H1 (cell line): ENCODE results near the gene PITPNM1. TPM values are rescaled to one million over a fixed set of nuclear protein-coding genes. Genes with fewer than 3 reads are reported as not detected.

Source experiments
- CTCF ChIA-PET: fragments of 300-600 bp; sonication (Branson Sonifier 250); formaldehyde crosslinking; loops from one replicate; lab custom pipeline; 2021; ENCODE audit not compliant: partially characterized antibody; lab: Charles Lee
- POLR2A ChIA-PET: fragments of 300-600 bp; sonication (Branson Sonifier 250); formaldehyde crosslinking; loops from one replicate; lab custom pipeline; 2021; ENCODE audit warnings: inconsistent platforms; ENCODE audit not compliant: partially characterized antibody; lab: Charles Lee
- DNase-seq, 2 experiments: peaks; one replicate each; pipeline versions ENCODE4 v3.0.0 to v3.0.0-alpha.2; 2010 to 2022; ENCODE audit warnings: low spot score in 2 of 2, low read depth in 1 of 2, mixed read lengths in 1 of 2
- FAIRE-seq: peaks from 2 replicates; lab custom pipeline; 2011; peaks lifted over from hg19 to GRCh38; lab: Jason Lieb, UNC
- H2AFZ ChIP-seq: 2 replicates; pipeline ENCODE4 v1.8.1; 2012; ENCODE audit warnings: low read length, inconsistent platforms
- H2AK5ac ChIP-seq: 2 replicates; pipeline ENCODE4 v1.6.1; 2013; ENCODE audit warnings: low read depth, low read length
- H2BK120ac ChIP-seq: replicated peaks from 2 replicates; pipeline ENCODE3; 2013; ENCODE audit warnings: low read depth, low read length, inconsistent platforms
- H2BK12ac ChIP-seq: 2 replicates; pipeline ENCODE4 v1.6.1; 2013; ENCODE audit warnings: low read depth, low read length
- H2BK15ac ChIP-seq: 2 replicates; pipeline ENCODE4 v1.6.1; 2013; ENCODE audit warnings: low read length
- H2BK20ac ChIP-seq: 2 replicates; pipeline ENCODE4 v1.6.1; 2013; ENCODE audit warnings: low read length
- H2BK5ac ChIP-seq: 2 replicates; pipeline ENCODE4 v1.6.1; 2013; ENCODE audit warnings: low read depth, low read length
- H3K14ac ChIP-seq: 2 replicates; pipeline ENCODE4 v1.6.1; 2013; ENCODE audit warnings: inconsistent platforms; ENCODE audit not compliant: insufficient read length
- H3K18ac ChIP-seq: 2 replicates; pipeline ENCODE4 v1.6.1; 2013; ENCODE audit warnings: low read length; ENCODE audit errors: extremely low read depth
- H3K23ac ChIP-seq: 2 replicates; pipeline ENCODE4 v1.6.1; 2013; ENCODE audit warnings: inconsistent platforms; ENCODE audit not compliant: insufficient read length
- H3K23me2 ChIP-seq: 2 replicates; pipeline ENCODE4 v1.6.1; 2013; ENCODE audit warnings: low read depth, low read length
- H3K27ac ChIP-seq: 2 replicates; pipeline ENCODE4 v1.6.1; 2011; ENCODE audit warnings: low read depth, low read length, inconsistent platforms
- H3K27me3 ChIP-seq, 4 experiments: replicated peaks in 1 of 4; 1 replicate in 1 of 4; 2 replicates in 3 of 4; pipeline versions ENCODE4 v1.6.1 to v1.8.1; 2011 to 2013; ENCODE audit warnings: low read length in 3 of 4, mild to moderate bottlenecking in 3 of 4, inconsistent platforms in 2 of 4, mixed read lengths in 2 of 4, moderate library complexity in 1 of 4; ENCODE audit not compliant: control insufficient read depth in 3 of 4, insufficient read depth in 3 of 4; ENCODE audit errors: extremely low read depth in 1 of 4
- H3K36me3 ChIP-seq, 4 experiments: 2 replicates each; pipeline versions ENCODE4 v1.6.1 to v1.8.1; 2011 to 2013; ENCODE audit warnings: mild to moderate bottlenecking in 4 of 4, low read length in 3 of 4, moderate library complexity in 2 of 4, control low read depth in 1 of 4, inconsistent platforms in 1 of 4; ENCODE audit not compliant: insufficient read depth in 4 of 4, control insufficient read depth in 2 of 4
- H3K4ac ChIP-seq: replicated peaks from 2 replicates; pipeline ENCODE3; 2013; ENCODE audit warnings: low read length, low read depth, mixed read lengths, inconsistent platforms; ENCODE audit not compliant: insufficient read length
- H3K4me1 ChIP-seq, 4 experiments: replicated peaks in 1 of 4; 1 replicate in 1 of 4; 2 replicates in 3 of 4; pipeline versions ENCODE4 v1.6.1 to v1.8.1; 2011 to 2013; ENCODE audit warnings: low read length in 3 of 4, inconsistent platforms in 2 of 4, mixed read lengths in 1 of 4; ENCODE audit not compliant: insufficient read depth in 4 of 4, control insufficient read depth in 3 of 4
- H3K4me2 ChIP-seq, 2 experiments: 2 replicates each; pipeline versions ENCODE4 v1.6.1 to v1.8.1; 2011 to 2013; ENCODE audit warnings: low read depth in 2 of 2, low read length in 2 of 2, control low read depth in 1 of 2, inconsistent platforms in 1 of 2, mild to moderate bottlenecking in 1 of 2; ENCODE audit not compliant: insufficient read depth in 1 of 2
- H3K4me3 ChIP-seq, 4 experiments: fragments of 200-600, 300-600 bp in 1 of 4; sonication (generic), shearing (Covaris generic), sonication (Bioruptor Twin) in 1 of 4; 2 replicates each; pipeline versions ENCODE4 v1.5.1 to v1.8.1; 2011 to 2016; ENCODE audit warnings: low read length in 4 of 4, low read depth in 3 of 4, control low read depth in 2 of 4, inconsistent platforms in 2 of 4, mild to moderate bottlenecking in 2 of 4, mixed read lengths in 1 of 4, moderate library complexity in 1 of 4; ENCODE audit not compliant: insufficient read depth in 2 of 4; ENCODE audit errors: extremely low read depth in 1 of 4
- H3K56ac ChIP-seq: replicated peaks from 2 replicates; pipeline ENCODE3; 2013; ENCODE audit warnings: low read depth, mild to moderate bottlenecking, mixed read lengths, low read length, inconsistent platforms; ENCODE audit not compliant: insufficient read length
- H3K79me1 ChIP-seq: 2 replicates; pipeline ENCODE4 v1.6.1; 2013; ENCODE audit warnings: low read depth, low read length, control low read depth
- H3K79me2 ChIP-seq, 2 experiments: 2 replicates each; pipeline versions ENCODE4 v1.6.1 to v1.8.1; 2012 to 2013; ENCODE audit warnings: low read length in 2 of 2, mild to moderate bottlenecking in 2 of 2, inconsistent platforms in 1 of 2; ENCODE audit not compliant: insufficient read depth in 2 of 2, control insufficient read depth in 1 of 2
- H3K9ac ChIP-seq, 4 experiments: replicated peaks in 1 of 4; 1 replicate in 1 of 4; 2 replicates in 3 of 4; pipeline versions ENCODE4 v1.6.1 to v1.8.1; 2011 to 2013; ENCODE audit warnings: low read depth in 3 of 4, low read length in 3 of 4, control low read depth in 2 of 4, mild to moderate bottlenecking in 2 of 4, moderate library complexity in 2 of 4, inconsistent platforms in 1 of 4; ENCODE audit errors: extremely low read depth in 1 of 4
- H3K9me3 ChIP-seq, 2 experiments: 2 replicates each; pipeline versions ENCODE4 v1.6.1 to v1.8.1; 2012 to 2013; ENCODE audit warnings: mild to moderate bottlenecking in 2 of 2, moderate library complexity in 2 of 2, control low read depth in 1 of 2, inconsistent platforms in 1 of 2, low read depth in 1 of 2, low read length in 1 of 2, mixed read lengths in 1 of 2; ENCODE audit not compliant: insufficient read depth in 2 of 2
- H4K20me1 ChIP-seq, 2 experiments: replicated peaks in 1 of 2; 2 replicates each; pipeline versions ENCODE3 to v1.8.1; 2011 to 2013; ENCODE audit warnings: inconsistent platforms in 2 of 2, low read length in 2 of 2, mild to moderate bottlenecking in 1 of 2; ENCODE audit not compliant: insufficient read depth in 2 of 2, control insufficient read depth in 1 of 2
- H4K5ac ChIP-seq: 2 replicates; pipeline ENCODE4 v1.6.1; 2013; ENCODE audit warnings: low read length, low read depth, mixed read lengths, inconsistent platforms; ENCODE audit not compliant: insufficient read length
- H4K8ac ChIP-seq: 2 replicates; pipeline ENCODE4 v1.8.0; 2013; ENCODE audit warnings: mild to moderate bottlenecking, moderate library complexity, low read length, inconsistent platforms; ENCODE audit not compliant: insufficient read depth; ENCODE audit errors: extremely low read depth
- H4K91ac ChIP-seq: replicated peaks from 2 replicates; pipeline ENCODE3; 2013; ENCODE audit warnings: low read length, mixed read lengths, inconsistent platforms; ENCODE audit not compliant: insufficient read length
- ASH2L ChIP-seq: fragments of 200-600, 300-600 bp; sonication (generic); IDR thresholded peaks from one replicate; pipeline ENCODE4 v1.7.1; 2017; ENCODE audit warnings: low read length
- BACH1 ChIP-seq: IDR thresholded peaks from 2 replicates; pipeline ENCODE4 v1.6.1; 2012; ENCODE audit warnings: low read length, improper control_type of control experiment
- CBX8 ChIP-seq: fragments of 300-800, 300-1000 bp; sonication (generic); IDR thresholded peaks from 2 replicates; pipeline ENCODE4 v1.7.1; 2016; ENCODE audit warnings: low read depth, low read length, borderline replicate concordance
- CHD2 ChIP-seq: IDR thresholded peaks from 2 replicates; pipeline ENCODE4 v1.6.1; 2012; ENCODE audit warnings: low read length, improper control_type of control experiment
- CTBP2 ChIP-seq: IDR thresholded peaks from 2 replicates; pipeline ENCODE4 v1.7.0; 2011; ENCODE audit warnings: borderline replicate concordance, mild to moderate bottlenecking, moderate library complexity, mixed read lengths, low read length; ENCODE audit not compliant: insufficient read depth, insufficient read length
- GABPA ChIP-seq: IDR thresholded peaks from 2 replicates; pipeline ENCODE4 v1.6.1; 2011; ENCODE audit warnings: mild to moderate bottlenecking, low read length, moderate library complexity, borderline replicate concordance; ENCODE audit not compliant: insufficient read depth
- GTF2F1 ChIP-seq: IDR thresholded peaks from 2 replicates; pipeline ENCODE4 v1.6.1; 2012; ENCODE audit warnings: low read depth, low read length, improper control_type of control experiment, borderline replicate concordance
- KDM4A ChIP-seq: IDR thresholded peaks from one replicate; pipeline ENCODE4 v1.7.1; 2012; ENCODE audit warnings: low read depth, mild to moderate bottlenecking, moderate library complexity, low read length, inconsistent platforms; ENCODE audit not compliant: severe bottlenecking
- RFX5 ChIP-seq: IDR thresholded peaks from 2 replicates; pipeline ENCODE4 v1.6.1; 2011; ENCODE audit warnings: low read depth, low read length, improper control_type of control experiment, borderline replicate concordance
- ZNF274 ChIP-seq: IDR thresholded peaks from 2 replicates; pipeline ENCODE4 v1.7.0; 2012; ENCODE audit warnings: low read length, borderline replicate concordance; ENCODE audit errors: extremely low read depth
- WGBS, 2 experiments: shearing (Covaris generic) in 1 of 2; methylation state at CpG; one replicate each; pipeline versions ENCODE4 v1.1.6 to v1.1.7; 2013 to 2015; ENCODE audit warnings: low lambda C conversion rate in 2 of 2, mixed read lengths in 2 of 2, inconsistent platforms in 1 of 2, low coverage in 1 of 2, missing lambda C conversion rate in 1 of 2; ENCODE audit not compliant: insufficient replicate concordance in 2 of 2, insufficient coverage in 1 of 2, insufficient read length in 1 of 2; ENCODE audit errors: extremely low coverage in 1 of 2, missing lambda C conversion rate in 1 of 2; 5-methylcytosine and 5-hydroxymethylcytosine counted together
- polyA plus RNA-seq, 7 experiments: library from polyadenylated mRNA; depleted of rRNA in 3 of 7; stranded (reverse) in 5 of 7; unstranded in 2 of 7; fragments of >200 nt in 5 of 7; fragments of 200-250 nt in 2 of 7; gene quantifications; 1 replicate in 5 of 7; 2 replicates in 1 of 7; 4 replicates in 1 of 7; pipeline versions ENCODE4 v1.2.1 to v1.2.3, GENCODE V29; 2011 to 2013; ENCODE audit warnings: missing spikeins in 2 of 7, mixed read lengths in 2 of 7
- total RNA-seq: library from RNA; stranded (reverse); fragmentation: NEBNext Ultra II Directional; extraction: Animal tissue kit (Norgen Biotek cat#: 25700); gene quantifications from 2 replicates; pipeline ENCODE4 v1.2.1, GENCODE V29; 2021
- TF ChIP-seq, protein P1 (sequence below): IDR thresholded peaks from 2 replicates; pipeline ENCODE4 v1.6.1; 2011; ENCODE audit warnings: low read depth, mild to moderate bottlenecking, low read length; ENCODE audit not compliant: insufficient read depth

Gene PITPNM1
- total and polyA plus RNA-seq, 2 of the 8 experiments (the other 6 are each of a cell fraction or from before 2014, with no cell fraction given) = 27.2 to 52.7 TPM

DNA sequence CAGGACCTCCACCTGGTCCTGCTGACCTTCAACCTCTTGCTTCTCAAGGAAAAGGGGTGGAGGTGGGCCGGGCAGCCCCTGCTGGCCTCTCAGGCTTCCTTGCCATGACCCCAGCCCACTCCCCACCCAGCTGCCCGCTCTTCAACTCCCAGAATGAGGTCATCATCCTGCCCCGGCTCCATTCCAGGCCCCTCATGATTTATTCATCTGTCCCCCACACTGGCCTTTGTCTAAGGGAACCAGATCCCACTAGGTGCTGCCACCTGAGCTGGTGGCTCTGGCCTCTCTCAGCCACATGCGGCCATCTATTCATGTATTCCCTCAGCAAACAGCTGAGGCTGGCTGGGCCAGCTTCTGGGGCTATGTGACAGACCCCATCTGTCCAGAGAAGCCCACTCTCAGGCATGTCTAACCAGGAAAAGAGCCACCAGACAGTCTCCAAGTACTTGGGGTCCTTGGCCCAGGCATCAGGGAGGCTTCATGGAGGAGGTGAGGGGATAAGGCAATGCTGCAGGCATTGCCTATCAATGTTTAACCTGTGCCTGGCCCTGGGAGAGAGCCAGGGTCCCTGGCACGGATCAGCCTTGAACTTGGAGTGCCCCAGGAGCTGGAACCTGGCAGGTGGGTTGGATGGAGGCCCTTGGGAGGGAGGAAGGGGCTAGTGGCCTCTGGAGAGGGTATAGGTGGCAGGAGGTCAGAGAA lies 20.3 kb upstream of the PITPNM1 start:
- Histone ChIP-seq H3K36me3 (no peaks in the 10 kb centered on the region), H3K27me3 (no peaks in the 10 kb centered on the region), H2BK12ac (no peak overlapping the region), H3K9ac (no peak overlapping the region), H2BK120ac (no peak overlapping the region), H3K4me2 (no peak overlapping the region), H3K18ac (no peak overlapping the region; the same call in 1 of the 2 replicates), H3K56ac (no peak overlapping the region), H2BK15ac (no peak overlapping the region), H3K4me1 (no peaks in the 10 kb centered on the region; a peak in 1 of 7 replicates), H2BK20ac (no peak overlapping the region), H3K27ac (no peak overlapping the region), H4K5ac (no peak overlapping the region), H4K8ac (no peak overlapping the region), H4K20me1 (no peaks in the 10 kb centered on the region), H2BK5ac (no peak overlapping the region), H3K79me1 (no peaks in the 10 kb centered on the region), H2AFZ (no peak overlapping the region), H3K14ac (no peak overlapping the region), H4K91ac (no peak overlapping the region), H3K23ac (no peak overlapping the region), H3K4me3 (no peak overlapping the region), H3K23me2 (peaks cover 7% of the 10 kb centered on the region; the same call in 1 of the 2 replicates), H2AK5ac (no peak overlapping the region), H3K79me2 (no peaks in the 10 kb centered on the region), H3K4ac (no peak overlapping the region), H3K9me3 (peaks cover 0 to 3% of the 10 kb centered on the region in 2 experiments; a peak in 1 of 4 replicates)
- no peak for FAIRE-seq
- 83% methylated on average over 4 of the region's 5 CpGs; no CpG with 5 or more reads in 1 of the 2 experiments for WGBS, 2 experiments
- DNase-seq = no peak
- ChIA-PET CTCF (no interaction called here), POLR2A (no interaction called here)
- TF ChIP-seq CBX8 (no peak), CHD2 (no peak), BACH1 (no peak), ZNF274 (no peak), GTF2F1 (no peak), RFX5 (no peak), CTBP2 (no peak), KDM4A (no peak), GABPA (no peak), ASH2L (no peak)
- TF ChIP-seq, protein P1, sequence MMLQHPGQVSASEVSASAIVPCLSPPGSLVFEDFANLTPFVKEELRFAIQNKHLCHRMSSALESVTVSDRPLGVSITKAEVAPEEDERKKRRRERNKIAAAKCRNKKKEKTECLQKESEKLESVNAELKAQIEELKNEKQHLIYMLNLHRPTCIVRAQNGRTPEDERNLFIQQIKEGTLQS = no peak
